ENCODE data around the gene PRIM2. TPM values are rescaled to one million over a fixed set of nuclear protein-coding genes. Genes with fewer than 3 reads are reported as not detected.
A peak's percentile ranks its signal among the peaks of the same experiment; 100 is the strongest.

Gene PRIM2
- total RNA-seq, 1 experiment from 2014 or later = 24.7 TPM

DNA sequence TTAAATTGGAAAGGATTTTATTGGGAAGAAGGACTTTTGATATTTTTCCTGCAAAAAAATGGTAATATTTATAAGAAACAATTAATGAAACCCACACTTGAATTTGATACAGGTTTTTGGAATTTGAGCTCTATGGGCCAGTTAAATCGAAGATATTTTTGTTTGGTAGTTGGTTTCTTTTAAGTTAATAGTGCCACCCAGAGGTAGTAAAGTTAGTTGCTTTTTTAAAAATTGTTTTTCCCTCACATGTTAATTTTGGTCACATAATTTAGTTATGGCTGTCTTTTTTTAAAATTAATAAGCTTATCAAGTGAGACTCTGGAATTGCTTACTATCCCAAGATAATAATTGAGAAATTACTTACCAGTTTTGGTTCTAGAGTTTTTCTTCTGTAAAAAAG, 7.1 kb downstream of the PRIM2 start:
- H3K4me3 Mint-ChIP-seq (ENCODE audit: unreplicated experiment) = no peak overlapping the region
- no TSS peak for BruUV-seq (replicated peaks)
- CTCF ChIA-PET = interaction anchor here (1.0 kb wide), 1 partner anchor 420 kb away, joined by 3 read pairs; no protein-coding TSS in a partner anchor
- no peaks in the 10 kb centered on the region for H3K36me3 ChIP-seq (ENCODE audit: control insufficient read depth, insufficient read depth, low read length)
- H3K27ac Mint-ChIP-seq (ENCODE audit: unreplicated experiment) = no peak overlapping the region
- H3K9me3 Mint-ChIP-seq (ENCODE audit: unreplicated experiment) = peaks cover 18% of the 10 kb centered on the region
- POLR2A ChIA-PET = no interaction called here
- DNase-seq = no peak
- H3K36me3 Mint-ChIP-seq (ENCODE audit: insufficient read depth, unreplicated experiment) = peaks cover 42% of the 10 kb centered on the region
- H3K27me3 ChIP-seq (replicated peaks; ENCODE audit: control insufficient read depth, insufficient read depth, low read length) = no peaks in the 10 kb centered on the region
- peak in 1 of 2 experiments; percentile 25 for TF ChIP-seq CTCF (IDR thresholded peaks at IDR 0.05; ENCODE audit: insufficient read depth in 1 of 2, low read depth in 1 of 2, low read length in 1 of 2, severe bottlenecking in 1 of 2, unreplicated experiment in 1 of 2)
- no peak overlapping the region for H3K4me3 ChIP-seq (ENCODE audit: low read depth, low read length)
- peaks cover 1% of the 10 kb centered on the region for H3K4me1 Mint-ChIP-seq (ENCODE audit: low read depth, unreplicated experiment)
- intact Hi-C loops (cut with micrococcal nuclease; ENCODE audit: unreplicated experiment) = no loop called here
- H3K9me3 ChIP-seq = peaks cover 3% of the 10 kb centered on the region; the same call in 1 of the 2 replicates
- no peaks in the 10 kb centered on the region for H3K27me3 Mint-ChIP-seq (ENCODE audit: insufficient read depth, unreplicated experiment)
- H3K4me1 ChIP-seq = no peaks in the 10 kb centered on the region

GRCh38 chr6:57327311-57327710, 9.9 kb downstream of the PRIM2 start:
- TSS peak; percentile 10 for BruUV-seq (replicated peaks)
- Histone ChIP-seq H3K27me3 (replicated peaks; ENCODE audit: control insufficient read depth, insufficient read depth, low read length) (no peaks in the 10 kb centered on the region), H3K36me3 (ENCODE audit: control insufficient read depth, insufficient read depth, low read length) (no peaks in the 10 kb centered on the region), H3K9me3 (peaks cover 3% of the 10 kb centered on the region; the same call in 1 of the 2 replicates), H3K4me3 (ENCODE audit: low read depth, low read length) (no peak overlapping the region), H3K4me1 (no peaks in the 10 kb centered on the region)
- DNase-seq = no peak
- Mint-ChIP-seq H3K4me3 (ENCODE audit: unreplicated experiment) (no peak overlapping the region), H3K27ac (ENCODE audit: unreplicated experiment) (no peak overlapping the region), H3K4me1 (ENCODE audit: low read depth, unreplicated experiment) (no peaks in the 10 kb centered on the region), H3K9me3 (ENCODE audit: unreplicated experiment) (peaks cover 36% of the 10 kb centered on the region), H3K27me3 (ENCODE audit: insufficient read depth, unreplicated experiment) (no peaks in the 10 kb centered on the region), H3K36me3 (ENCODE audit: insufficient read depth, unreplicated experiment) (peaks cover 56% of the 10 kb centered on the region)
- TF ChIP-seq CTCF (IDR thresholded peaks at IDR 0.05; ENCODE audit: insufficient read depth in 1 of 2, low read depth in 1 of 2, low read length in 1 of 2, severe bottlenecking in 1 of 2, unreplicated experiment in 1 of 2) = no peak
- ChIA-PET POLR2A (no interaction called here), CTCF (no interaction called here)
- intact Hi-C loops (cut with micrococcal nuclease; ENCODE audit: unreplicated experiment) = no loop called here

DNA sequence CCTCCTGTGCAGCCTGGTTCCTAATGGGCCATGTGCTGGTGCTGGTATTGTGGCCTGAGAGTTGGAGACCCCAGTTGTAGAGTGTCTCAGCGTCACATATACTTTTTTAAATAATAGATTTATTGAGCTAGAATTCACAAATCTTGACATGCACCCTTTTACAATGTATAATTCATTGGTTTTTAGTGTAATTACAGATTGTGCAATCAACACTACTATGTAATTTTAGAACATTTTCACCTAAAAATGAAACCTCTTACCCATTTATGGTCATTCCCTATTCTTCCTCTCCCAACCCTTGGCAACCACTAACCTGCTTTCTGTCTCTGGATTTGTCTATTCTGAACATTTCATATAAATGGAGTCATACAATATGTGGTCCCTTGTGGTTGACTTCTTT, 10.6 kb downstream of the PRIM2 start:
- ChIA-PET CTCF (no interaction called here), POLR2A (no interaction called here)
- Mint-ChIP-seq H3K27ac (ENCODE audit: unreplicated experiment) (no peak overlapping the region), H3K36me3 (ENCODE audit: insufficient read depth, unreplicated experiment) (peaks cover 52% of the 10 kb centered on the region), H3K4me3 (ENCODE audit: unreplicated experiment) (no peak overlapping the region), H3K27me3 (ENCODE audit: insufficient read depth, unreplicated experiment) (no peaks in the 10 kb centered on the region), H3K9me3 (ENCODE audit: unreplicated experiment) (peaks cover 43% of the 10 kb centered on the region), H3K4me1 (ENCODE audit: low read depth, unreplicated experiment) (no peaks in the 10 kb centered on the region)
- no peaks in the 10 kb centered on the region for H3K27me3 ChIP-seq (replicated peaks; ENCODE audit: control insufficient read depth, insufficient read depth, low read length)
- H3K36me3 ChIP-seq (ENCODE audit: control insufficient read depth, insufficient read depth, low read length) = no peaks in the 10 kb centered on the region
- no peak for DNase-seq
- no peak for TF ChIP-seq CTCF (IDR thresholded peaks at IDR 0.05; ENCODE audit: insufficient read depth in 1 of 2, low read depth in 1 of 2, low read length in 1 of 2, severe bottlenecking in 1 of 2, unreplicated experiment in 1 of 2)
- no peaks in the 10 kb centered on the region for H3K4me1 ChIP-seq
- H3K9me3 ChIP-seq = peaks cover 3% of the 10 kb centered on the region; the same call in 1 of the 2 replicates
- intact Hi-C loops (cut with micrococcal nuclease; ENCODE audit: unreplicated experiment) = no loop called here
- no TSS peak for BruUV-seq (replicated peaks)
- no peak overlapping the region for H3K4me3 ChIP-seq (ENCODE audit: low read depth, low read length)

Data from Caco-2 (cell line).